ENCODE results near the gene RBM47.

The RBM47 gene

DNA sequence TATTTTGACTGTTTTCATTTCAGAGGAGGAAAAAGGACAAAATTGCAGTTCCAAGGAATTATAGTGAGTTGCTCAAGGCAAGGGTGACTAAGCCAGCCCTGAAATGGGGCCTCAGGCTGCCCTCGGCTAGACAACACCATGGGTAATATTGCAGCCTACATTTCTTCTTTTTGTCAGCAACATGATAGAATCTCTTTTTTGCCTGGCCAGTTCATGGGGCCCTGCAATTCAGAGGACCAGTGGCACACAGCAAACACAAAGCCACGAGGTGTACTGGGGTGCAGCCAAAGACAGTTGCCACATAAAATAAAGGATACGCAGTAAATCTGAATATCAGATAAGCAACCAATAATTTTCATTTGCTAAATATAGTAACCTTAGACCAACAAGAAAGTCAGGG is 41.8 kb downstream of the RBM47 start:
- TF ChIP-seq, protein P1, sequence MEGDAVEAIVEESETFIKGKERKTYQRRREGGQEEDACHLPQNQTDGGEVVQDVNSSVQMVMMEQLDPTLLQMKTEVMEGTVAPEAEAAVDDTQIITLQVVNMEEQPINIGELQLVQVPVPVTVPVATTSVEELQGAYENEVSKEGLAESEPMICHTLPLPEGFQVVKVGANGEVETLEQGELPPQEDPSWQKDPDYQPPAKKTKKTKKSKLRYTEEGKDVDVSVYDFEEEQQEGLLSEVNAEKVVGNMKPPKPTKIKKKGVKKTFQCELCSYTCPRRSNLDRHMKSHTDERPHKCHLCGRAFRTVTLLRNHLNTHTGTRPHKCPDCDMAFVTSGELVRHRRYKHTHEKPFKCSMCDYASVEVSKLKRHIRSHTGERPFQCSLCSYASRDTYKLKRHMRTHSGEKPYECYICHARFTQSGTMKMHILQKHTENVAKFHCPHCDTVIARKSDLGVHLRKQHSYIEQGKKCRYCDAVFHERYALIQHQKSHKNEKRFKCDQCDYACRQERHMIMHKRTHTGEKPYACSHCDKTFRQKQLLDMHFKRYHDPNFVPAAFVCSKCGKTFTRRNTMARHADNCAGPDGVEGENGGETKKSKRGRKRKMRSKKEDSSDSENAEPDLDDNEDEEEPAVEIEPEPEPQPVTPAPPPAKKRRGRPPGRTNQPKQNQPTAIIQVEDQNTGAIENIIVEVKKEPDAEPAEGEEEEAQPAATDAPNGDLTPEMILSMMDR (conservative IDR thresholded peaks at IDR 0.05; ENCODE audit: low read depth, low read length): no peak
- no peaks in the 10 kb centered on the region for H3K36me3 ChIP-seq (ENCODE audit: insufficient read depth)
- no peaks in the 10 kb centered on the region for H3K79me2 ChIP-seq (ENCODE audit: insufficient read depth, low read depth)
- H3K9ac ChIP-seq: no peak overlapping the region
- H3K4me3 ChIP-seq (IDR thresholded peaks at IDR 0.05; ENCODE audit: insufficient read depth, low read depth, low read length): no peak overlapping the region
- no peak overlapping the region for H3K4me2 ChIP-seq
- H2AFZ ChIP-seq (ENCODE audit: low read depth): no peak overlapping the region
- no peaks in the 10 kb centered on the region for H4K20me1 ChIP-seq (ENCODE audit: insufficient read depth)
- H3K4me1 ChIP-seq (ENCODE audit: low read depth, poor library complexity, severe bottlenecking): peaks cover 10% of the 10 kb centered on the region
- H3K27ac ChIP-seq: no peak overlapping the region
- no peaks in the 10 kb centered on the region for H3K27me3 ChIP-seq (ENCODE audit: insufficient read depth, low read depth)

DNA sequence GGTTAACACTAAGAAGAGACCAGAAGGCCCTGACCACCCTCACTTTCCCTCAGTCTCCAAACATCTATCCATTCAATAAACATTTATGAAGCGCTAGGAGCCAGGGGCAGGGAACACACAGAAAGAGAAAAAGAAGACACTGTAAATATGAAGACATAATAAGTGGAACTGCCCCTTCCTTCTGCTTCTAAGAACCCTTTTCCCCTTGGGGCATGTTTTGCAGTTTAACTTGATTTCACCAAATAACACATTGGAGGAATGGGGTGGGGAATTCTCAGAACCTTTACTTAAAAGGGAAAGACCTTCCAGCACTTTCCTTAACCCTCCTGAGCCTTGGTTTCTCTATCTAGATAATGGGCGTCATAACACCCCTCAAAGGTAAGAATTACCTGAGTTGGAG is 42.3 kb downstream of the RBM47 start:
- Histone ChIP-seq H2AFZ (ENCODE audit: low read depth) (no peak overlapping the region), H3K4me3 (IDR thresholded peaks at IDR 0.05; ENCODE audit: insufficient read depth, low read depth, low read length) (no peak overlapping the region), H3K27me3 (ENCODE audit: insufficient read depth, low read depth) (no peaks in the 10 kb centered on the region), H3K79me2 (ENCODE audit: insufficient read depth, low read depth) (no peaks in the 10 kb centered on the region), H3K9ac (no peak overlapping the region), H3K27ac (no peak overlapping the region), H3K4me1 (ENCODE audit: low read depth, poor library complexity, severe bottlenecking) (peaks cover 15% of the 10 kb centered on the region), H3K4me2 (no peak overlapping the region), H3K36me3 (ENCODE audit: insufficient read depth) (no peaks in the 10 kb centered on the region), H4K20me1 (ENCODE audit: insufficient read depth) (no peaks in the 10 kb centered on the region)
- TF ChIP-seq, protein P1 (conservative IDR thresholded peaks at IDR 0.05; ENCODE audit: low read depth, low read length): no peak

DNA sequence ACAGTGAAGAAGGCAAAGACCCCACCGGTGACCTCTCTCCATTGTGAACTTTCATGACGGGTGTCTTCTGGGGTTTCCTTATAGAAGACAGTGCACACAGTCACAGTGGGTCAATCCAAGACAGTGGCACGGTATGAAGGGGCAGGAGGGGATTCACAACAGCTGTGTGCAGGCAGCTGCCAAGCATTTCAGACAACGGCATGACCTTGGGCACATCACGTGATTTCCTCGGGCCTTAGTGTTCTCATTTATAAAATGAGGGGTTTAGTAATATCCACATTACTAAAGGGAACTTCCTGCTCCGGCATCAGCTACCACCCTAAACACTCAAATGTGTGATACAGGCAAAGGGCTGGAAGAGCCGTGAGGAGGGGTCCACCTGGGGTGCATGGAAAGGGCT is 42.9 kb downstream of the RBM47 start:
- no peaks in the 10 kb centered on the region for H3K79me2 ChIP-seq (ENCODE audit: insufficient read depth, low read depth)
- no peaks in the 10 kb centered on the region for H3K27me3 ChIP-seq (ENCODE audit: insufficient read depth, low read depth)

DNA sequence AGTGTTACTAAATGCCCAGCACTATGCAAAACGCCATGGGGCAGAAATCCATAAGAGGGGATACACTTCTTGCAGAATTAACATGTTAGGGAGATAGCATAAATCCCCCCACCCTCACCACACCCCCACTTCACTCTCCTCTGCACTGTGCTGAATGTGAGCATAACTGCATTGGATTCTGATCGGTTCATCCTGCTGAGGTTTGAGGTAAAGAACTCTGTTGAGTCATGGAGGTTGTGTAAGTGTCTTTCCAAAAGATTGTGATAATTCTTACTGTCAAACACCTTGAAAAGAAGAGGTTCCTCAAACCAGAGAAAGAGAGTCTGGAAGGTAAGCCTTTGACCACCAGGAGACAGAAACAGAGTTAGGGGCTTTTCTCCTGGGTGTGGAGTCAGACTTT is 43.6 kb downstream of the RBM47 start:
- Histone ChIP-seq H3K4me3 (IDR thresholded peaks at IDR 0.05; ENCODE audit: insufficient read depth, low read depth, low read length) (no peak overlapping the region), H3K27ac (no peak overlapping the region), H4K20me1 (ENCODE audit: insufficient read depth) (no peaks in the 10 kb centered on the region), H3K9ac (no peak overlapping the region), H3K36me3 (ENCODE audit: insufficient read depth) (no peaks in the 10 kb centered on the region), H3K4me2 (no peak overlapping the region), H3K79me2 (ENCODE audit: insufficient read depth, low read depth) (no peaks in the 10 kb centered on the region), H3K4me1 (ENCODE audit: low read depth, poor library complexity, severe bottlenecking) (peaks cover 22% of the 10 kb centered on the region), H3K27me3 (ENCODE audit: insufficient read depth, low read depth) (no peaks in the 10 kb centered on the region), H2AFZ (ENCODE audit: low read depth) (no peak overlapping the region)
- TF ChIP-seq, protein P1 (conservative IDR thresholded peaks at IDR 0.05; ENCODE audit: low read depth, low read length): no peak

More for the DNA sequence above, 42.9 kb downstream of the RBM47 start:
- TF ChIP-seq, protein P1 (conservative IDR thresholded peaks at IDR 0.05; ENCODE audit: low read depth, low read length): no peak
- Histone ChIP-seq H3K36me3 (ENCODE audit: insufficient read depth) (no peaks in the 10 kb centered on the region), H2AFZ (ENCODE audit: low read depth) (no peak overlapping the region), H3K9ac (no peak overlapping the region), H3K27ac (no peak overlapping the region), H3K4me2 (no peak overlapping the region), H3K4me3 (IDR thresholded peaks at IDR 0.05; ENCODE audit: insufficient read depth, low read depth, low read length) (no peak overlapping the region), H4K20me1 (ENCODE audit: insufficient read depth) (no peaks in the 10 kb centered on the region), H3K4me1 (ENCODE audit: low read depth, poor library complexity, severe bottlenecking) (peaks cover 21% of the 10 kb centered on the region)
